Osteoblast (primary cell): ENCODE measurements around the gene SLC29A1. TPM values are rescaled to one million over a fixed set of nuclear protein-coding genes. Genes with fewer than 3 reads are reported as not detected.

Source experiments
- DNase-seq: peaks from one replicate; pipeline ENCODE4 v3.0.0; 2011; ENCODE audit warnings: low spot score, mixed read lengths; ENCODE audit not compliant: insufficient read length; ENCODE audit errors: missing footprints
- H2AFZ ChIP-seq: 2 replicates; pipeline ENCODE4 v1.6.0; 2011; ENCODE audit warnings: mild to moderate bottlenecking, low read length
- H3K27ac ChIP-seq: 2 replicates; pipeline ENCODE4 v1.5.1; 2011; ENCODE audit warnings: mild to moderate bottlenecking, low read depth, low read length, moderate library complexity
- H3K27me3 ChIP-seq: 2 replicates; pipeline ENCODE4 v1.6.0; 2012; ENCODE audit warnings: mild to moderate bottlenecking, control low read depth, inconsistent platforms, low read length, moderate library complexity; ENCODE audit not compliant: insufficient read depth
- H3K36me3 ChIP-seq: 2 replicates; pipeline ENCODE4 v1.5.1; 2011; ENCODE audit warnings: mild to moderate bottlenecking, low read length, control low read depth, moderate library complexity; ENCODE audit not compliant: insufficient read depth
- H3K4me1 ChIP-seq: 2 replicates; pipeline ENCODE4 v1.5.1; 2011; ENCODE audit warnings: mild to moderate bottlenecking, low read length, control low read depth, moderate library complexity; ENCODE audit not compliant: insufficient read depth
- H3K4me2 ChIP-seq: 2 replicates; pipeline ENCODE4 v1.6.0; 2011; ENCODE audit warnings: mild to moderate bottlenecking, low read length; ENCODE audit not compliant: insufficient read depth
- H3K4me3 ChIP-seq: fragments of 200-600 bp; sonication (generic); 3 replicates; pipeline ENCODE4 v1.5.1; 2012; ENCODE audit warnings: mild to moderate bottlenecking, low read length, inconsistent platforms; ENCODE audit not compliant: insufficient read depth
- H3K79me2 ChIP-seq: 2 replicates; pipeline ENCODE4 v1.6.0; 2012; ENCODE audit warnings: mild to moderate bottlenecking, low read length, control low read depth, inconsistent platforms; ENCODE audit not compliant: insufficient read depth
- H3K9me3 ChIP-seq: 2 replicates; pipeline ENCODE4 v1.5.1; 2011; ENCODE audit warnings: low read depth, low read length, control low read depth
- H4K20me1 ChIP-seq: 2 replicates; pipeline ENCODE4 v1.6.0; 2012; ENCODE audit warnings: mild to moderate bottlenecking, low read length, control low read depth; ENCODE audit not compliant: insufficient read depth
- total RNA-seq: library from RNA; depleted of rRNA; stranded (reverse); fragments of >200 nt; gene quantifications from 2 replicates; pipeline ENCODE4 v1.2.3, GENCODE V29; 2012
- TF ChIP-seq, protein P1 (sequence below): IDR thresholded peaks from 2 replicates; pipeline ENCODE4 v1.5.1; 2011; ENCODE audit warnings: mild to moderate bottlenecking, low read depth, low read length, moderate library complexity; ENCODE audit errors: extremely low read depth

Gene SLC29A1
- total RNA-seq, 1 donor, result 8.0 TPM

DNA sequence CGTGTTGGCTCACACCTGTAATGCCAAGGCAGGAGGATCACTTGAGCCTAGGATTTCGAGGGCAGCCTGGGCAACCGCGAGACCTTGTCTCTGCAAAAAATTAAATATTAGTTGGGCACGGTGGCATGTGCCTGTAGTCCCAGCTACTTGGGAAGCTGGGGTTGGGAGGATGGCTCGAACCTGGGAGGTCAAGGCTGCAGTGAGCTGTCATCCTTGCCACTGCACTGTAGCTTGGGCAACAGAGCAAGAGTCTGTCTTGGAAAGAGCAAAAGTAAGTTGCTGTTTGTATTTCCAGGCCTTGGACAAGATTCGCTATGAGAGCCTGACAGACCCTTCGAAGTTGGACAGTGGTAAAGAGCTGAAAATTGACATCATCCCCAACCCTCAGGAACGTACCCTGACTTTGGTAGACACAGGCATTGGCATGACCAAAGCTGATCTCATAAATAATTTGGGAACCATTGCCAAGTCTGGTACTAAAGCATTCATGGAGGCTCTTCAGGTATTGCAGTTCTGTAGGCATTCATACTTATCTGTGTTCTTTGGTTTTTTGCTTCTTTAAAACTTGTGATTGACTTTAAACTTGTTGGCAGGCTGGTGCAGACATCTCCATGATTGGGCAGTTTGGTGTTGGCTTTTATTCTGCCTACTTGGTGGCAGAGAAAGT, 25.8 kb downstream of the SLC29A1 start:
- TF ChIP-seq, protein P1, sequence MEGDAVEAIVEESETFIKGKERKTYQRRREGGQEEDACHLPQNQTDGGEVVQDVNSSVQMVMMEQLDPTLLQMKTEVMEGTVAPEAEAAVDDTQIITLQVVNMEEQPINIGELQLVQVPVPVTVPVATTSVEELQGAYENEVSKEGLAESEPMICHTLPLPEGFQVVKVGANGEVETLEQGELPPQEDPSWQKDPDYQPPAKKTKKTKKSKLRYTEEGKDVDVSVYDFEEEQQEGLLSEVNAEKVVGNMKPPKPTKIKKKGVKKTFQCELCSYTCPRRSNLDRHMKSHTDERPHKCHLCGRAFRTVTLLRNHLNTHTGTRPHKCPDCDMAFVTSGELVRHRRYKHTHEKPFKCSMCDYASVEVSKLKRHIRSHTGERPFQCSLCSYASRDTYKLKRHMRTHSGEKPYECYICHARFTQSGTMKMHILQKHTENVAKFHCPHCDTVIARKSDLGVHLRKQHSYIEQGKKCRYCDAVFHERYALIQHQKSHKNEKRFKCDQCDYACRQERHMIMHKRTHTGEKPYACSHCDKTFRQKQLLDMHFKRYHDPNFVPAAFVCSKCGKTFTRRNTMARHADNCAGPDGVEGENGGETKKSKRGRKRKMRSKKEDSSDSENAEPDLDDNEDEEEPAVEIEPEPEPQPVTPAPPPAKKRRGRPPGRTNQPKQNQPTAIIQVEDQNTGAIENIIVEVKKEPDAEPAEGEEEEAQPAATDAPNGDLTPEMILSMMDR, result no peak
- Histone ChIP-seq H2AFZ (no peak overlapping the region), H3K9me3 (no peaks in the 10 kb centered on the region), H3K79me2 (peaks cover 64% of the 10 kb centered on the region), H3K4me3 (peak overlapping the region; percentile 99), H3K4me2 (peak overlapping the region; percentile 97), H3K27me3 (no peaks in the 10 kb centered on the region), H3K27ac (peak overlapping the region; percentile 19), H4K20me1 (peaks cover 64% of the 10 kb centered on the region), H3K4me1 (peaks cover 26% of the 10 kb centered on the region), H3K36me3 (peaks cover 57% of the 10 kb centered on the region)
- no peak for DNase-seq

GRCh38 chr6:44250067-44250717, 26.8 kb downstream of the SLC29A1 start:
- Histone ChIP-seq H3K36me3 (peaks cover 66% of the 10 kb centered on the region), H3K27me3 (no peaks in the 10 kb centered on the region), H3K4me3 (no peak overlapping the region)

GRCh38 chr6:44250718-44251123, 27.3 kb downstream of the SLC29A1 start:
- Histone ChIP-seq H3K27me3 (no peaks in the 10 kb centered on the region), H3K4me3 (no peak overlapping the region), H3K4me1 (peaks cover 24% of the 10 kb centered on the region), H3K36me3 (peaks cover 71% of the 10 kb centered on the region), H3K9me3 (no peaks in the 10 kb centered on the region), H3K27ac (no peak overlapping the region), H2AFZ (no peak overlapping the region), H4K20me1 (peaks cover 79% of the 10 kb centered on the region), H3K79me2 (peaks cover 78% of the 10 kb centered on the region), H3K4me2 (no peak overlapping the region)
- DNase-seq, result peak; percentile 39
- TF ChIP-seq, protein P1, result no peak

More at GRCh38 chr6:44250067-44250717, 26.8 kb downstream of the SLC29A1 start:
- H3K27ac ChIP-seq, result no peak overlapping the region
- no peak for DNase-seq
- TF ChIP-seq, protein P1, result no peak
- H3K9me3 ChIP-seq, result no peaks in the 10 kb centered on the region
- peaks cover 26% of the 10 kb centered on the region for H3K4me1 ChIP-seq
- peak overlapping the region; percentile 4 for H3K4me2 ChIP-seq
- no peak overlapping the region for H2AFZ ChIP-seq
- peaks cover 74% of the 10 kb centered on the region for H4K20me1 ChIP-seq
- peaks cover 73% of the 10 kb centered on the region for H3K79me2 ChIP-seq
